HG02678 (cell line): ENCODE data around the gene C19orf38.
"Not testable (repeated sequence)": the region's sequence is repeated elsewhere in the genome, so short reads cannot be mapped to it uniquely, and the experiment has no call there.

ENCODE experiments used
- ATAC-seq: cut with Tn5 transposase; IDR thresholded peaks from one replicate; pipeline ENCODE4 v1.9.1; 2021; ENCODE audit warnings: mild to moderate bottlenecking, moderate library complexity; ENCODE audit not compliant: unreplicated experiment

Gene C19orf38

DNA sequence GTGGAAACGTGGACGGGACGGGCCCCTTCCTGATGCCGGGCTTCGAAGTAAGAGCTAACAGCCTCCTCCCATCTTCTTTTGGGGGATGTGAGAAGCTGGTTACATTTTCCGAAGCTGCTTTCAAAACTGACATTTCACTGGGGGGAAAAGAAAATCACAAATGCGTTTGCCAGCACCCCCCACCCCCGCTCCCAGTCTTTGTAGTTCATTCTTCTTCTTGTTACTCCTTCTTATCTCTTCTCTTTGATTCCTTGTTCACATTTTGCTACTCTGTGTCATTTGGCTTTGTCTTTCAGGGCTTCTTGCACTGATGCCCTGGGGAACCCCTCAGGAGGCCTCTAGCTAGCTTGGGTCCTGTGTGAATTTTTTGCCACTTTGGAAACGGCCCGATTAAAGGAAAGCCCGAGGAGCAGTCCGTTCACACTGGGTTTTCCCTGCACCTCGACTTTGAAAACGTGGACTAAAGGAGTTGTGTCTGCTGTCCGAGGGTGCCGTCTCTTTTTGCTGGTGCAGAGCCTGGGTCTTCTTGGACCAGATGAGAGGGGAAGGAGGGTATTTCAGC is 24.4 kb downstream of the C19orf38 start:
- no peak for ATAC-seq

DNA sequence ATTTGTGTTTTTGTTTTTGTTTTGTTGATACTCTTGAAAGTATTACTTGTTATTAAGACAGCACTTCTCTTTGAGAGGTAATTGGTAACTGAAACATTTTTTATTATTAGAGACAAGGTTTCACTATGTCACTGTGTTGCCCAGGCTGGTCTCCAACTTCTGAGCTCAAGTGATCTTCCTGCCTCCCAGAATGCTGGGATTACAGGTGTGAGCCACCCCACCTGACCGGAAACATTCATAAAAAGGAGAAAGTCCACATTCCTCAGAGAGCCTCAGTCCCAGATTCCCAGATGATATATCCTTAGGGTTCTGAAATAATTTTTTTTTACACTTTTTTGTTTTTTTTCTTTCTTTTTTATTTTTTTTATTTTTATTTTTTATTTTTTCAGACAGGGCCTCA is 25.8 kb downstream of the C19orf38 start:
- no peak for ATAC-seq

DNA sequence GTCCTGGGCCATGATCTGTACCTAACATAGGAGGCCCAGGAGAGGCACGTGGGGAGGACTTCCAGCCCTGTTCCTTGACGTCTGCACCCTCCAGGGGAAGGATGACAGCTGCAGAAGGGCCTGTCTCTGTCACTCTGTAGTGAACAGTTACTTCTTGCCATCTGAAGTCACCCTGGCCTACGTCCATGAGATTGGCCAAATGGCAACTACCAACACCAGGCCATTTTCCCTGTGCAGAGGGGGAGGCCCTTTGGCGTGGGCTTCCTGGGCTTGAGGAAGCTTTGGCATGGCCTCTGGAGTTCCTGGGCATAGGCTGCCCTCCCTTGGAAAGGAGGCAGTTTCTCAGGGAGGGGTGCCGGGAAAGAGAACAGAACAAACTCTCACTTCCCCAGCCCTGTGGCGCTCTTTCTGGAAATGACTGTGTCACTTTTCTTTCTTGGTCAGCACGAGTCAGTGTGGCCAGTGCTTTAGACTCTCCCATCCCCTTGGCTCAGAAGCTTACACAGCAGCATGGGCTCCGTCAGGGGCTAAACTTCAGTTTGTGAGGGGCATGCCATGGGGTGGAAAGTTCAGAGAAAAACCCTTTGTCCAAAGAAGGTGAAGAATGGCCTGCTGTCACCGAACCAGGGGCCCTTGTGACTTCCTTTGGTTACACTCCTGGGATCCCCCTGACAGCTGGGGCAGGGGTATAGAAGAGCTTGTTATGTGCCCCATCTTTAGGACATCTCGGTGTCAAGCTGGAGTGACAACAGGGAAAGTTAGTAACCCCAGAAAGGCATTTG is 28.4 kb downstream of the C19orf38 start:
- ATAC-seq = peak; percentile 57

DNA sequence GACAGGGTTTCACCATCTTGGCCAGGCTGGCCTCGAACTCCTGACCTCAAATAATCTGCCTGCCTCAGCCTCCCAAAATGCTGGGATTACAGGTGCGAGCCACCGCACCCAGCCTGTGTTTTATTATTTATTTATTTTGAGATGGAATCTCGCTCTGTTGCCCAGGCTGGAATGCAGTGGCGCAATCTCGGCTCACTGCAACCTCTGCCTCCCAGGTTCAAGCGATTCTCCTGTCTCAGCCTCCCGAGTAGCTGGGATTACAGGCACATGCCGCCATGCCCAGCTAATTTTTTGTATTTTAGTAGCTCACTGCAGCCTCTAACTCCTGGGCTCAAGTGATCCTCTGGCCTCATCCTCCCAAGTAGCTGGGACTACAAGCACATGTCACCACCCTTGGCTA is 29.4 kb downstream of the C19orf38 start:
- not testable (repeated sequence) for ATAC-seq

- no peak for ATAC-seq
Measured at GRCh38 chr19:10878253-10878652, 30.0 kb downstream of the C19orf38 start.

GRCh38 chr19:10881403-10882107 is 33.3 kb downstream of the C19orf38 start:
- ATAC-seq = no peak

GRCh38 chr19:10882108-10882457 is 33.9 kb downstream of the C19orf38 start:
- ATAC-seq = no peak

DNA sequence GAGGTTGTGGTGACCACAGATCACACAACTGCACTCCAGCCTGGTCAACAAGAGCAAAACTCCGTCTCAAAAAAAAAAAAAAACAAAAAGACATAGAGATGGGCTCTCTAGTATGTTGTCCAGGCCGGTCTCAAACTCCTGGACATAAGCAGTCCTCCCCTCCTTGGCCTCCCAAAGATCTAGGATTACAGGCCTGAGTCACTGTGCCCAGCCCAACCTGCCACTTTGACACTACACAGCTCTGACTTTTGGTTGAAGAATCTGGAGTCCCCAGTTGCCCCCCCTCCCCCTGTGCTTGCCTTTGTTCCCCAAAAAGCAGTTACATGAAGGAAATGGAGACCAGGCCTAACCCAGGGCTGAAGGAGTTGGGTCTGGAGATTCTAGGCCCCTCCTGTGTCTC is 36.1 kb downstream of the C19orf38 start:
- ATAC-seq = no peak

- ATAC-seq = no peak
Measured at GRCh38 chr19:10885201-10886169, 37.3 kb downstream of the C19orf38 start.

DNA sequence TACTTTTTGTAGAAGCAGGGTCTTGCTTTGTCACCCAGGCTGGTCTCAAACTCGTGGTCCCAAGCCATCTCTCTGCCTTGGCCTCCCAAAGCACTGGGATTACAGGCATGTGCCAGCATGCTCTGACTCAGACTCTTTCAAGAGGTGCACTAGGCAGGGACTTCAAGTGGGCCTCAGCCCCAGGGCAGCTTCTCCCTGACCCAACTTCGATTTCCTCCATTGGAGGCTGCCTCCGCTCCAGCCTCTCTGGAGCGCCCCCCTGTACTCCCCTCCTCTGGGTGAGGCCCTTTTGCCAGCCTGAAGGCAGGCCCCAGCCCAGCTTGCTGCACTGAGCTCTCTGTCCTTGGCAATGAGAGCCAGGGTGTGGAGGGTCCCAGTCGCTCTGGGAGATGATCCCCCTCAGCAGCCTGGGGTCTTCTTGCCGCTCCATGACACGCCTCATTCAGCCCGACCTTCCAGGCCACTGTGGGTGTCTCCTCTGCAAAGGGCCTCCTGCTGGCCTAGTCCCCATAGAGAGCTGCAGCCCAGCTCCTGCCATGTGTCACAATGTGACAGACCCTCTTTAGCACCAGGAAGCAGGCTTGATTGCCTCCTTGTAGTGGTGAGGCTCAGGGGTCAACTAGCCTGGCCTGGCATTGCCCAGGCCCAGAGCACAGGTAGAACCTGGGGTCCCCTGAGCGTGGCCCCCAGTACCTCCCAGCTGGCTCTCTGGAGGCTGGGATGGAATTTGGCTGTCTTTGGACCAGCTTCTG is 39.6 kb downstream of the C19orf38 start:
- no peak for ATAC-seq

GRCh38 chr19:10888421-10888866 is 40.2 kb downstream of the C19orf38 start:
- no peak for ATAC-seq

DNA sequence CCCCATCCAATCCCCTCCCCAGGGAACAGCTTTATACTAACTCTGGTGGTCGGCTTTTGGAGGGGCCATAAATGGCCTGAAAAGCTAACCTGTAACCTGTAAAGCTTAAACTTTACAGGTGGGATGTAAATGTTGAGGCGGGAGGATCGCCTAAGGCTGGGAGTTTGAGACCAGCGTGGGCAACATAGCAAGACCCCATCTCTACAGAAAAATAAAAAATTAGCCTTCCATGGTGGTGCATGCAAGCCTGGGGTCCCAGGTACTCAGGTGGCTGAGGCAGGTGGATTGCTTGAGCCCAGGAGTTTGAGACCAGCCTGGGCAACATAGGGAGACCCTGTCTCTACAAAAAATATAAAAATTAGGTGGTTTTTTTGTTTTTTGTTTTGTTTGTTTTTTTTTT is 41.7 kb downstream of the C19orf38 start:
- ATAC-seq = no peak

GRCh38 chr19:10891405-10892086 is 43.3 kb downstream of the C19orf38 start:
- no peak for ATAC-seq

DNA sequence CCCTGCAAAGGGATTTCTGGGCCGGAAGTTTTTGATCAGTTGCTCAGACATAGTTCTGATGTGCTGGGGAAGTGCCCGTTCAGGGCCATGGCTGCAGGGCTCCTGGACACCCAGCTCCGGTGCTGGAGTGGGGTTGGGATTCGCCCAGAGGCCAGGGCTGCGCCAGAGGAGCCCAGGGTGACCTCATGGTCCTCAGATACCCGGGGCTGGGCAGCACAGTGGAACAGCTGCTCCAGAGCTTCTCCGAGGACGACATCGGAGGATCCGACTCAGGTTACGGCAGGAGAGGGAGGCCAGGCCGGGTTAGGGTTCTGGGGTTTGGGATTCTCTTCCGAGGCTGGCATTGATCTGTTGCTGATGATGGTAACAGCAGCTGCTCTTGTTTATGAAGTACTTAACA is 44.0 kb downstream of the C19orf38 start:
- ATAC-seq = no peak

- ATAC-seq = no peak
Measured at GRCh38 chr19:10894911-10895213, 46.6 kb downstream of the C19orf38 start.

GRCh38 chr19:10895363-10895762 is 47.1 kb downstream of the C19orf38 start:
- no peak for ATAC-seq

DNA sequence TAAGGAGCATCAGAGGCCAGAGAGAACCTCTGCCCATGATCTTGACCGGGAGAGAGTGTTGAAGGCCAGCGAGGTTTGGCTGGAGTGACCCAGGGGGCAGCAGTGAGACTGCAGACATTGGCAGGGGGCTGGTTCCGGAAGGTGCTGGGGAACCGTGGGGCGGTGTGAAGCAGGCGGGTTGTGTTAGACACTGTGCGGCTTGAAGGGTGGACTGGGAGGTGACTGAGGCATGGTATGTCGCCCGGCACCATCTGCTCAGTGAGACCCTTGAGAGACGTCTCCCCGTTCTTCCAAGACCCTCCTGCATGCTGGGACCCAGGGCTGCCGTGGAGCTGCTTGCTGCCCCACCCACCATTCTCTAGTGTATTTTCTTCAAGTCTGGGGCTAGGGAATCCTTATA is 47.7 kb downstream of the C19orf38 start:
- no peak for ATAC-seq

DNA sequence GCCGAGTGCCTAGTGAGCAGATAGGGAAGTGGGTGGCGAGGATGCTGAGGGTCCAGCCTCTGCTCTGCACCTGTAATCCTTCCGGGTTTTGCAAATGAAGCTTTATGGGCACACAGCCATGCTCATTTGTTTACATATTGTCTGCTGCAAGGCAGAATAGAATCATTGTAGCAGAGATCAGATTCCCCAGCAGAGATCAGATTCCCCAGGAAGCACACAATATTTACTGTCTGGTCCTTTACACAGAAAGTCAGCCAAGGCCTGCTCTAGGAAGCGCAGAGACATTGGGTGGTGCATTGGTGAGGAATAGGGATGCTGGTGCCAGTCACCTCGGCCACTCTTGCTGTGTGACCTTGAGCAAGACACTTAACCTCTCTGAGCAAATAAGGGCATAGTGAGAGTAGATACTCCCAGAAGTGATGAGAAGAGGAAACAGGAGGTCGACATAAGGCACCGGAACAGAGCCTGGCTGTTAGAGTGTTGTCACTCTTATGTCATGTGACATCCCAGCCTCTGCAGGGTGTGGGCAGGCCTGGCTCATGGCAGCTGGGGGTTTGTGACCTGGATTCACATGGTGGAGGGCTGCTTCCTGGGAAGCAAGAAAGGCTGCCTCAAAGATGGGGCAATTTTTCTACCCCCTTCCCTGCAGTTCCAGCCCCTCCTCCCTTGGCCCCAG is 48.8 kb downstream of the C19orf38 start:
- ATAC-seq = no peak

GRCh38 chr19:10898633-10899032 is 50.4 kb downstream of the C19orf38 start:
- ATAC-seq = no peak
